ENCODE data around the gene RNF151.
A peak's percentile ranks its signal among the peaks of the same experiment; 100 is the strongest.
"Not testable (repeated sequence)": the region's sequence is repeated elsewhere in the genome, so short reads cannot be mapped to it uniquely, and the experiment has no call there.

Gene RNF151

DNA sequence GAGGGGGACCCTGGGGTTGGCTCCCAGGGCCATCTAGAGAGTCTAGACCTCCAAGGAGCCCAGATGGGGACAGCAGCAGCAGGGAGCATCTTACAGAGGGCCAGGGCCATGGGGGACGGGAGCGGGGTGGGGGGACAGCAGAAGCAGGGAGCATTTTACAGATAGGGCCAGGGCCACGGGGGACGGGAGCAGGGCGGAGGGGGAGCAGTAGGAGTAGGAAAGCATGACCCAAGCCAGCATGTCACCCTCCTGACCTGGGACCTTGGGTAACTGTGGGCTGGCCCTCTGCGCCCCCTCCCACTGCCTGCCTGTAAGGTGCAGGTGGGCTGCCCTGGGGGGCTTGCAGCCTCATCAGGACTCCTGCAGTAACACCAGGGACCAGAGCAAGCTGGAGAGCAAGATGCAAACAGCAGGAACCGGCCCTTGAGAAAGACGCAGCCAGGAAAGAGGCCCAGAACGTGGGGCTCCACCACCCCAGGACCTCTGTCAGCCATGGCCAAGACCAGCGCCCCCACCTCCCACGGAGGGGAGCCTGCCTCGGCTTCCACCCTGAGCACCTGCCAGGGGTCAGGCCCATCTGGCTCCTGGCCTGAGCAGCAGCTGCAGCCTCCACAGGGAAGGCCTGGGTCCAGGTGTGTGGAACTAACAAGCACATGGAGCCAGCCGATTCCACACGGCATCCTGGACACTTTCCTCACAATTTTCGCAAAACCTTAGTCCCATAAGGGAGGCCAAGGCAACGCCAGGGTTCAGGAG is 40.6 kb downstream of the RNF151 start:
- no peak for DNase-seq (ENCODE audit: low read depth, low spot score)

DNA sequence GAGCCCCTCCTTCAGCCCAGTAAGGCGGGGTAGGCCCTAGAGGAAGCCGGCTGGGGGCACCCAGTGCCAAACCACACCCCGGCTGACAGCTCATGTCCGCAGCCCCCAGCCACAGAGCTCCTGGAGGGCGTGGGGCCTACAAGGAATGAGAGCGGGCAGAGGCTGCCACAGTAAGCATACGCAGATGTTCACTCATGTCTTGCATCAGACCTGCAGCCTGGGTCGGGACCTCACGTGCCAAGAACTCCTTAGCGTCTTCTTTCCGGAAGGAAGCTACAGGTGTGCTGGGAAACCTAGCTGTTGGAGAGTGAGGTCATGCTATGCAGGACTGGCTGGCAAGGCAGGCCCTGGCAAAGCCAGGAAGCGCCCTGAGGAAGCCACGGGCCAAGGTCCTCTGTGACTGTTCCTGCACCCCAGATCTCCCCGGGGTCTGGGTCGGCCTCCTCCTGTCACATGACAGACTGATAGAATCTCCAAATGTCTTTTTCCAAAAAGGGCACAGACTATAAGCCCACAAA is 41.4 kb downstream of the RNF151 start:
- no peak for DNase-seq (ENCODE audit: low read depth, low spot score)

DNA sequence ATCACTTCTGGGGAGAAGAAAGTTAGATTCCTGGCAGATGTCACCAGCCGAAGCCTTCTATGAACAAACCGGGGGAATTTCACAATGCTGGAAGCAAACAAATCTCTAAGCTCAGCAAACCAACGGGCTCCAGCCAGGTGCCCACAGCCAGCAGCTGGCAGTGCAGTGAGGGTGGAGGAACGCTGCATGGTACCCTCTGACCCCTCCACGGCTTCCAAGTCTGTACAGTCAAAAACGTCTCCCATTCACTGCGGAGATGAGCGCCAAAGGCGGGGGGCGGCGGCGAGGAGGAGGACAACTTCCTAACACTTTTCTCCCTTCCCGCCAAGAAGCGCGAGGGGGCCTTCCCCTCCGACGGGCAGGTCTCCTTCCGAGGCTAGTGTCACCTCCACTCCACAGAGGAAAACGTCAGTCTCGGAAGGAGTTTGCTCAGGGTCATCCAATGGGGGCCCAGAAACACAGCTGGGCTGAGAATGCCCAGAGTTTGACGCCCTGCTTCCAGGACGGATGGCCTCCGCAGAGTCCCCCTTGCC is 42.0 kb downstream of the RNF151 start:
- no peak for DNase-seq (ENCODE audit: low read depth, low spot score)

DNA sequence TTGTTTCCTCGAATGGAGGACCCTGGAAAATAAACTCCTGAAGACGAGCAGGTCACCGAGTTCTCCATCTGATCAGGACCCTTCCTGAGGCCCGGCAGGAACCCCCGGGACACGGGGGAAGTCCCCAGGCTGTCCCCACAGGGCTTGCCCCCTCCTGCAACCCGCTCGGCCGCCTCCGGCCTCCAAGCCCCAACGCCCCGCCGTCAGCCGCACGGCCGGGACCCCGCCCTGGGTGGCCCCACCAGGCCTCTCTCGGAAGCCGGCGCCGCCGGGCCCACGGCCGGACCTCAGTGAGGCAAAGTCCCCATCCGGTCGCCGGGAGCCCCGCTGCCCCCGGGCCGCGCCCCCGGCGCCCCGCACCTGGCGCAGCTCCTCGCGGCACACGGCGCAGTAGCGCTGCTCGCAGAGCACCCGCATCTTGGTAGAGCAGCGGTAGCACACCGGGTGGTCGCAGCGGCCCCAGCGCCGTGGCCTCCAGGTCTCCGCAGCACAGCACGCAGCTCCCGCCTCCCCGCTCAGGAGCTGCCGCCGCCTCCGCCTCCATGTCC is 42.6 kb downstream of the RNF151 start:
- no peak for DNase-seq (ENCODE audit: low read depth, low spot score)

DNA sequence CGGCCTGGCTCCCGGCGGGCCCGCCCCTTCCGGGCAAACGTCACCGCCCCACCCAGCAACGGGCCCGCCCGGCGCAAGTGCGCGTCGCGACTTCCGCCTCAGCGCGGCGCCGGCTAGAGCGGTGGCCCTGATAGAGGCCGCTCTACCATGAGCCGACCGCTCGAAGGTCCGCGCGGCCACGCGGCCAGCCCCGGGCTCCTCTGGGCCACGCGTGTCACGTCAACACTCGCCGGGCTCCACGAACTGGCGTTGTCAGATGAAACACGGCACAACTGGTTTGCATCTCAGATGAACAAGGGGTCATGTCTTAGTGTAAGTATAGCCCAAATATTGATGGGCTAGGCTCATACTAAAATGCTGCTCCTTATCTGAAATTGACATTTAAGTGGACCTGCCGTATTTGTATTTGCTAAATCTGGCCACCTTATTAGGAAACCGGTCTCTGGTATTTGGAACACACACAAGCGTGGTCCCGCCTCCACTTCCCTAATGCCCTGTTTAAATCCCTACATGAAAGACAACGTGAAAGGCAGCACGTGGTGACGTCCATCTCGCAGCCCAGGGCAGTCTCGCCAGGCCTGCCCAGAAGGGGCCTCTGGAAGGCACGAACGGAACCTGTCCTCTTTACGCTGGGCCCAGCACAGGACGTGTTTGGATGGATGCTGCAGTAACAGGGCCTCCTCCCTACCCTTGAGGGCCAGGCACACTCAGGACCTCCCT is 43.3 kb downstream of the RNF151 start, which contains the start of gene ZNF598:
Gene ZNF598, minus strand, starts transcription at position 31 of the 720 bp plus-strand sequence.
- peak; percentile 57 for DNase-seq (ENCODE audit: low read depth, low spot score)

DNA sequence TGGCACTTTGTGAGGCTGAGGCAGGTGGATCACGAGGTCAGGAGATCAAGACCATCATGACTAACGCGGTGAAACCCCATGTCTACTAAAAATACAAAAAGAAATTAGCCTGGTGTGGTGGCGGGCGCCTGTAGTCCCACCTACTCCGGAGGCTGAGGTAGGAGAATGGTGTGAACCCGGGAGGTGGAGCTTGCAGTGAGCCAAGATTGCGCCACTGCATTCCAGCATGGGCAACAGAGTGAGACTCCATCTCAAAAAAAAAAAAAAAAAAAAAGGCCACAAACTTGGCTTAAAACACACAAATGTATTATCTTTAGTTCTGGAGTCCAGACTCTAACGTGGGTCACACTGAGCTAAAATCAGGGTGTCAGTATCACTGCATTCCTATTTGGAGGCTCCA is 45.1 kb downstream of the RNF151 start:
- not testable (repeated sequence) for DNase-seq (ENCODE audit: low read depth, low spot score)

DNA sequence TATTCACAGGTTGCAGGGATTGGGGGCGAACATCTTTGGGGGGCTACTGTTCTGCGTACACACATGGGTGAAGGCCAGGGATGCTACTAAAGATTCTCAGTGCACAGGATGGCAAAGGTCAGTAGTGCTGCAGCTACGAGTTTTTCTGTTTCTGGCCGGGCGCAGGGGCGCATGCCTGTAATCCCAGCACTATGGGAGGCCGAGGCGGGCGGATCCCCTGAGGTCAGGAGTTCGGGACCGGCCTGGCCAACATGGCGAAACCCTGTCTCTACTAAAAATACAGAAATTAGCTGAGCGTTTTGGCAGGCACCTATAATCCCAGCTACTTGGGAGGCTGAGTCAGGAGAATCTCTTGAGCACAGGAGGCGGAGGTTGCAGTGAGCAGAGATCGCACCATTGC is 46.9 kb downstream of the RNF151 start:
- DNase-seq (ENCODE audit: low read depth, low spot score) = no peak

DNA sequence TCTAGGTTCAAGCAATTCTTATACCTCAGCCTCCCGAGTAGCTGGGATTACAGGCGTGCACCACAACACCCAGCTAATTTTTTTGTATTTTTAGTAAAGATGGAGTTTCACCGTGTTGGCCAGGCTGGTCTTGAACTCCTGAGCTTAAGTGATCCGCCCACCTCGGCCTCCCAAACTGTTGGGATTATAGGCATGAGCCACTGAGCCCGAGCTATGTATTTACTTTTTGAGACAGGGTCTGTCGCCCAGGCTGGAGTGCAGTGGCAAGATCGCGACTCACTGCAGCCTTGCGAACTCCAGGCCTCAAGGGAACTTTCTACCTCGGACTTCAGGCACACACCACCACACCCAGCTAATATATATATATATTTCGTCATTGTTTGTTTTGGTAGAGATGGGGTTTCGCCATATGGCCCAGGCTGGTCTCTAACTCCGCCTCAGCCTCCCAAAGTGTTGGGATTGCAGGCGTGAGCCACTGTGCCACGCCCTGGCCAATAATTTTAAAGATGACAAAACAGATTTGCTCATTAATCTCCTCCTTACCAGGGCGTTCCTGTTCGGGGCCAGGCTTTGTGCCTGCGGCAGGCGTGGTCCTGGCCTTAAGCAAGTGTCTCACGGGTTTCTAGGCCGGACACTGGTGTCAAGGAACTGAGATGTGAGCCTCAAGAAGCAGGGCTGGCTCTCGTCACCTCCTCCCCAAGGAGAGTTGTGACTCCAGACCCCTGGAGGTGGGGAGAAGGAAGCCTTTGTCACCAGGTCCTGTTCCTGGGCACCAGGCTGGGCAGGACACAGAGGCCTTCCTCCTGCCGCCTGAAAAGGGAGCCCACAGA is 48.7 kb downstream of the RNF151 start:
- DNase-seq (ENCODE audit: low read depth, low spot score) = no peak

DNA sequence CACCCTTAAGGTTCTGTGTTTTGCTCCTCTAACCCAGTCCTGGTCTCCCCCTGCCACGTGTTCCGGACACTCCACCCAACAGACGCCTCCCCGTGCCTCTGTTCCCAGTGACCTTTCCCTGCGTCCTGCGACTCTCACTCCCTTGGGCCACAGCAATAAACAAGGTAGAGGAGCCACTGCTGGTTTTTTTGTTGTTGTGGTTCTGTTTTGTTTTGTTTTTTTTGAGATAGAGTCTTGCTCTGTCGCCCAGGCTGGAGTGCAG is 49.2 kb downstream of the RNF151 start:
- DNase-seq (ENCODE audit: low read depth, low spot score) = no peak

DNA sequence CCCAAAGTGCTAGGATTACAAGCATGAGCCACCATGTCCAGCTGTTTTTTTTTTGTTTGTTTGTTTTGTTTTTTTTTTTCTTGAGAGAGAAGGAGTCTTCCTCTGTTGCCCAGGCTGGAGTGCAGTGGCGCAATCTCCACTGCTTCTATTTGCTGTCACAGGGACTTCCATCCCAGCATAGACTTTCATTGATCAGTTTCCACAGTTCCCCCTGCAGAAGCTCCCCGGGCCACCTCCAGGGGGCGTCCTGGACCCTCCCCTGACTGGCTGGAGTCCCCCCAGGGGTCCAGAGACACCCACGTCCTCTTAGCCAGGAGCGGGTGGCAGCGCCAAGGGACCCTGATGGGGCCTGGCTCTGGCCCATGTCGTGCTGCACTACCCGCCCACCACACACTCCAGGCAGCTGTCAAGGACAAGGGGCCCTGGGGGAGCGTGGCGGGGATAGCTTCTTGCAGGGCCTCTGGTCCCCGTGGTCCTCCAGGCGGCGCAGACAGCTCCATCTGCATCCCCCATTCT is 49.8 kb downstream of the RNF151 start:
- no peak for DNase-seq (ENCODE audit: low read depth, low spot score)

Data from activated CD4-positive, CD25-positive, alpha-beta regulatory T cell treated with anti-CD3 and anti-CD28 coated beads, Interleukin-2, amount 50 U/mL, for 16 hours (primary cell).